Activated T-cell treated with anti-CD3 and anti-CD28 coated beads for 4 hours (primary cell): Measurements from ENCODE around the gene UBE2E1.
"Not testable (repeated sequence)": the region's sequence is repeated elsewhere in the genome, so short reads cannot be mapped to it uniquely, and the experiment has no call there.

ENCODE experiments used
- DNase-seq: peaks from one replicate; pipeline ENCODE4 v3.0.0-alpha.2; 2020

The UBE2E1 gene

GRCh38 chr3:23859012-23859743 is 53.4 kb downstream of the UBE2E1 start:
- no peak for DNase-seq

GRCh38 chr3:23859839-23860382 is 54.2 kb downstream of the UBE2E1 start:
- DNase-seq: no peak

GRCh38 chr3:23861689-23862088 is 55.9 kb downstream of the UBE2E1 start:
- no peak for DNase-seq

- DNase-seq: no peak
Observed at GRCh38 chr3:23863060-23863459, 57.3 kb downstream of the UBE2E1 start.

- DNase-seq: no peak
Observed at GRCh38 chr3:23864931-23865330, 59.2 kb downstream of the UBE2E1 start.

- no peak for DNase-seq
Observed at GRCh38 chr3:23865595-23866396, 60.0 kb downstream of the UBE2E1 start.

GRCh38 chr3:23867400-23867799 is 61.6 kb downstream of the UBE2E1 start:
- no peak for DNase-seq

GRCh38 chr3:23867838-23868237 is 62.1 kb downstream of the UBE2E1 start:
- no peak for DNase-seq

- no peak for DNase-seq
Observed at GRCh38 chr3:23869977-23870662, 64.4 kb downstream of the UBE2E1 start.

- DNase-seq: not testable (repeated sequence)
Observed at GRCh38 chr3:23870663-23871043, 64.9 kb downstream of the UBE2E1 start.

GRCh38 chr3:23871361-23871760 is 65.6 kb downstream of the UBE2E1 start:
- not testable (repeated sequence) for DNase-seq

- DNase-seq: no peak
Observed at GRCh38 chr3:23872330-23872729, 66.6 kb downstream of the UBE2E1 start.

GRCh38 chr3:23873941-23874340 is 68.2 kb downstream of the UBE2E1 start:
- no peak for DNase-seq

GRCh38 chr3:23874359-23875112 is 68.8 kb downstream of the UBE2E1 start:
- DNase-seq: no peak

GRCh38 chr3:23875113-23875725 is 69.5 kb downstream of the UBE2E1 start:
- DNase-seq: no peak

- no peak for DNase-seq
Observed at GRCh38 chr3:23876923-23877322, 71.2 kb downstream of the UBE2E1 start.

GRCh38 chr3:23877329-23877980 is 71.7 kb downstream of the UBE2E1 start:
- DNase-seq: no peak

- DNase-seq: no peak
Observed at GRCh38 chr3:23879485-23879884, 73.7 kb downstream of the UBE2E1 start.

GRCh38 chr3:23880703-23881339 is 75.1 kb downstream of the UBE2E1 start:
- DNase-seq: no peak

- not testable (repeated sequence) for DNase-seq
Observed at GRCh38 chr3:23881993-23882392, 76.2 kb downstream of the UBE2E1 start.

GRCh38 chr3:23882487-23882918 is 76.7 kb downstream of the UBE2E1 start:
- no peak for DNase-seq
